ENCODE results near the gene CAPN15.

DNA sequence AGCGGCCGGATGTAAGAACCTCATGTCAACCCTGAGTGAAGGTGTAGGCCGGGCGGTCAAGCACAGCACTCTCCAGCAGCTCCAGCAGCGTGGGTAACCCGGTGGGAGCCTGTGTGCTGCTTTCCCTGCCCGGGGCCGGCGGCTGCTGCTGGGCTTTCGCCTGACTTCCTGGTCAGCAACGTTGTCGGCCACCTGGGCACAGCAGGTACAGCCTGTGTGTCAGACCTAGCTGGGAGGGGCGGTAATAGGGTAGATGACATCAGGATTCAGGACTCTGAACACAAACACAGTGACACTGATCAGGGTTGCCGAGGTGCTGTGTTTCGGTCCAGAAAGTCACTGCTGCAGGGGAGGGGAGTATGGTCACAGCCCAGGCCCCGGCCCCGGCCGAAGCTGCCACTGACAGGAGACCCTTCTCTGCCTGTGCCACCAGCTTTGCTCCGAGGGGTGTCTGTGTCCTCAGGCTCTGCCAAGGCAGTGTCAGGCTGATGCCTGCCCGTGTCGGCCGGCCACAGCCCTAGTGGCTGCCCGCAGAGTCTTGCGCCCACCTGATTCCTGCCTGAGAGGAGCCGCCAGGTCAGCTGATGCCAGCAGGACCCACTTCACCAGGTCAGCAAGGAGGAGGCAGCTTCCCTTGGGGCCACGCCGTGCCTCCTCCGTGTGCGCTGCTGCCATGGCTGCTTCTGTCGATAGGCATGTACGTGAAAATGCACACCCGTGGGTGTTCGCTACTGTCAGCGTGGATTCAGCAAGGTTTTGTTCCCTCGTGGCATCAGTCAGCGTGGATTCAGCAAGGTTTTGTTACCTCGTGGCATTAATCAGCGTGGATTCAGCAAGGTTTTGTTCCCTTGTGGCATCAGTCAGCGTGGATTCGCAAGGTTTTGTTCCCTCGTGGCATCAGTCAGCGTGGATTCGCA lies 71.6 kb downstream of the CAPN15 start:
- TF ChIP-seq, protein P1, sequence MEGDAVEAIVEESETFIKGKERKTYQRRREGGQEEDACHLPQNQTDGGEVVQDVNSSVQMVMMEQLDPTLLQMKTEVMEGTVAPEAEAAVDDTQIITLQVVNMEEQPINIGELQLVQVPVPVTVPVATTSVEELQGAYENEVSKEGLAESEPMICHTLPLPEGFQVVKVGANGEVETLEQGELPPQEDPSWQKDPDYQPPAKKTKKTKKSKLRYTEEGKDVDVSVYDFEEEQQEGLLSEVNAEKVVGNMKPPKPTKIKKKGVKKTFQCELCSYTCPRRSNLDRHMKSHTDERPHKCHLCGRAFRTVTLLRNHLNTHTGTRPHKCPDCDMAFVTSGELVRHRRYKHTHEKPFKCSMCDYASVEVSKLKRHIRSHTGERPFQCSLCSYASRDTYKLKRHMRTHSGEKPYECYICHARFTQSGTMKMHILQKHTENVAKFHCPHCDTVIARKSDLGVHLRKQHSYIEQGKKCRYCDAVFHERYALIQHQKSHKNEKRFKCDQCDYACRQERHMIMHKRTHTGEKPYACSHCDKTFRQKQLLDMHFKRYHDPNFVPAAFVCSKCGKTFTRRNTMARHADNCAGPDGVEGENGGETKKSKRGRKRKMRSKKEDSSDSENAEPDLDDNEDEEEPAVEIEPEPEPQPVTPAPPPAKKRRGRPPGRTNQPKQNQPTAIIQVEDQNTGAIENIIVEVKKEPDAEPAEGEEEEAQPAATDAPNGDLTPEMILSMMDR (IDR thresholded peaks at IDR 0.05), result no peak
- no peak for TF ChIP-seq POLR2A (IDR thresholded peaks at IDR 0.05)

Data from right lobe of liver (tissue), 4 donors.